ENCODE results near the gene AMBRA1.
"Not testable (repeated sequence)": the region's sequence is repeated elsewhere in the genome, so short reads cannot be mapped to it uniquely, and the experiment has no call there.

The AMBRA1 gene

DNA sequence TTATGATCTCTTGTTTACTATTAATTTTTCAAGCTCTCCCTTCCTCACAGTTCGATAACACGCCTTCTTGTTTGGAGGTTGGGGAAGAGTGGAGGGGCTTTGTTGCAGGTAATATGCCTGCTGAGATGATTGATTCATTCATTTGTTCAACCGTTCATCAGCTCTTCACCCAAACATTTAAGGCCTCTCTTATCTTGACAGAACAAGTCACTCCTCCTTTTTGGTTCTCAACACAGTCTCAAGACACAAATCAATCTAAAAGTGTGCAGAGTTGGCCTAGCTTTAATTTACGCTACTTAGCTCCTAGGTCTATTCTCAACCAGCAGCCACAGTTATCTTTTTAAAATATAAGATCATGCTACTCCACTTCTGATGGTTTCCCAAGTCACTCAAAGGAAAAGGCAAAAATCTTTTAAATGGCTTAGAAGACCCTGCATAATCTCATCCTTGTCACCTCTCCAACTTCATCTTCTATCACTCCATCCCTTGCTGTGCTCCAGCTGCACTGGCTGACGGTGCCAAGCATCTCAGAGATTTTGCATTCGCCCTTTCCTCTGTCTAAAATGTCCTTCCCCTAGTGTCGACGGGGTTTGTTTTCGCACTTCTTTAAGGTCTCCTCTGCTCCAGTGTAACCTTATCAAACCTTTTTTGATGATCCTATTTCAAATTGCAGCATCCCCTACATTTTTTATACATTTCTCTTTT, 60.3 kb downstream of the AMBRA1 start:
- DNase-seq (ENCODE audit: low spot score): peak; percentile 76

GRCh38 chr11:46529928-46530574, 63.8 kb downstream of the AMBRA1 start:
- DNase-seq (ENCODE audit: low spot score): peak; percentile 77

DNA sequence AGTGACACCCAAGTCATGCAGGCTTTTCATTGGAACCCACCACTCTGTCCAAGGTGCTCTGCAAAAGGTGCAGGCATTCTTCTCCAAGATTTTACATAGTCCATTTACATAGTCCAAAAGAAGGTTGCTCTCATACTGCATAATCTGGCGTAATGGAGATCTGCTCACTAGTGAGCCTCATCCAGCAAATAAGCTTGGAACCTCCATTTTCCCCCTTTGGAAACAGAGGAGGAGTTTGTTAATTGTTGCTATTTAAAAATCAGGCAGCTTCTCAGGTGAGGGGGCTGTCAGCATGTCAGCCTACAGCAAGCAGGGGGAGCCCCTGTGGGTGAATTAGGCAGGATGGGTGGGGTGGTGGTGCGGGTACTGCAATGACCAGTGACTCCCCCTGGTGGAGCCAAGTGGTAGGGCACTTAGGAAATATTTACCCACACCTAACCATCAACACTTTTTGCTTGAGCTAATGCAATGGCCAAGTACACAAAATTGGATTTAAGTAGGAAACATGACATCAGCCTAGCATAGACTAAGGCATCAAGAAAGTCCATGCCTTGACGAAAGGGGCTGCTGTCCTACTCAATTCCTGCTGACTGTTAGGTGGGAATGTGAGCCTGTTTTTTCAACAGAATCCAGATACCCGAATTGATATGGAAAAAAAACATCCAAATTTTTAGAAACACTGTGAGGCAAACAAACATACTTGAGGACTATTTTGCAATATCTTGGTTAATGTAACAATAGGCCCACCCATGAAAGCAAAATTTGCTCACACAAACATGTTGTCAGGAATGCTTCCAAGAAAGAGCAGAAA, 64.5 kb downstream of the AMBRA1 start:
- peak; percentile 54 for DNase-seq (ENCODE audit: low spot score)

DNA sequence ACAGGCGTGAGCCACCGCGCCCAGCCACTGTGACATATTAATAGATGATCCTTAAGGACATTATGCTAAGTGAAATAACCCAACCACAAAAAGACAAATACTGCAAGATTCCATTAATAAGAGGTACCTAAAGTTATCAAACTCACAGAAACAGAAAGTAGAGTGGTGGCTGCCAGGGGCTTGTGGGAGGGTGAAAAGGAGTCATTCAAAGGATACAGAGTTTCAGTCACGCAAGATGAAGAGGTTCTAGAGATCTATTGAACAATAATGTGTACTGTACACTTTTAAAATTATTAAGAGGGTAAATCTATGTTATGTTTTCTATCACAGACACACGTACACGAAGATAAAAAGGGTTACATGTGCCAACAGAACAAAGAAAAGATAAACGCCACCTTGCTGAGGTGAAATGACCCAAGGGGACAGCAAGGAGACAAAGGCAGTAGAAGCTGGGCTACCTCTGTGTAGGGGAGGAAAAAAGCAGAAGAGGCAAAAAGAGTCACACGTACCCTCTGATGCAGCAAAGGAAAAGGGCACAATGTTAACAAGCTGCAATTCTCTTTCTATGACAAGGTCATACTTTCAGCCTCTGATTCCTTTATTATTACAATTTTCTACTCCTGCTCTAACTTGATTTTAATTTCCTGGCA, 65.3 kb downstream of the AMBRA1 start:
- DNase-seq (ENCODE audit: low spot score): no peak

DNA sequence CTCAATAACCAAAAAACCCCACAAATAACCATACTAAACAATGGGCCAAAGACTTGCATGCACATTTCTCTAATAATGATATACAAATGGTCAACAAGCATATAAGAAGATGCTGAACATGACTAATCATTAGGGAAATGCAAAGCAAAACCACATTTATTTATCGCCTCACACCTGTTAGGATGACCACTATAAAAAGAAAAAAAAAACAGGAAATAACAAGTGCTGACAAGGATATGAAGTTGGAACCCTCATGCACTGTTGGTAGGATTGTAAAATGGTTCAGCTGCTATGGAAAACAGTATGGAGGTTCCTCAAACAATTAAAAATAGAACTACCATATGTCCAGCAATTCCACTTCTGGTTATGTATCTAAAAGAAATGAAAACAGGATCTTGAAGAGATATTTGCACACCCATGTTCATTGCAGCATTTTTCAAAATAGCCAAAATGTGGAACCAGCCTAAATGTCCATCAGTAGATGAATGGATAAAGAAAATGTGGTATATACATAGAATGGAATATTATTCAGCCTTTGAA, 66.2 kb downstream of the AMBRA1 start:
- DNase-seq (ENCODE audit: low spot score): no peak

DNA sequence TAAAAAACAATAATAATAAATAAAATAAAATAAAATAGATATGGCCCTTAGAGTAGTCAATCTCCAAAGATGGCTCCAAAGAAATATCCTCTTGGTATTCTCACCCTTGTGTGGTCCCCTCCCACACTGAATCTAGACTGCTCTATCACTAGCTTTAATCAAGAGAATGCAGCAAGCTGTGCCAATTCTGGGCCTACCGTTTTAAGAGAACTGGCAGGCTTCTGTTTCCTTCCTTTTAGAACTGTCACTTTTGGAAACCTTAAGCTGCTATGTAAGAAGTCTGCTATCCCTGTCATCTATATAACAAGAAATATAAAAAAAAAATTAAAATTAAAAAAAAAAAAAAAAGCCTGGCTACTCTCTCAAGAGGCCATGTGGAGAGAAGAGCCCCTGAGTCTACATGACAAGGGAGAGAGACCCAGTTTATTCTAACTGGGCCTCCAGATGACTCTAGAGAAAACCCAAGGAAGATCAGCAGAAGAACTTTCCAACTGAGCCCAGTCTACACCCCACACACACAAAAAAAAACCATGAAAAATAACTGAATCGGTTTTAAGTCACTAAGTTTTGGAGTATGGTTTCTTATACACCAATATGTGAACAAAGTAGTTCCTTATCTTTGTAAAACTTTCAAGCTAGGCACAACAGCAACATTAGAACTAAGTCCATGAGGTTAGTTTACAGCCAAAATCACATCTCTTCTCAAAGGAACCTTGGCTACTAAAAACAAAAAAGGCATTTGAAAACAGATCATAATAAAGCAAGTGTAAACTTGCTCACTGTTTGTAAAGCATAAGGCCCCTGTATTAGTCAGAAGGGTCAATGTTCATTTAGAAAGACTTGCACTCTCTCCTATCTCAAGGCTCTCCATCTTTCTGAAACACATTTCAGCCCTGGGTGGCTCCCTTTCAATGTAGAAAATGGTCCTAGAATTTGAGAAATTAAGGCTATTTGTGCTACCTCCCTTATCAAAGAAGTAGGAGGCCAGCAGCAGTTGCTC, 67.3 kb downstream of the AMBRA1 start:
- DNase-seq (ENCODE audit: low spot score): no peak

- peak; percentile 20 for DNase-seq (ENCODE audit: low spot score)
Measured at GRCh38 chr11:46524201-46524770, 69.5 kb downstream of the AMBRA1 start.

- no peak for DNase-seq (ENCODE audit: low spot score)
Measured at GRCh38 chr11:46523290-46523689, 70.5 kb downstream of the AMBRA1 start.

- DNase-seq (ENCODE audit: low spot score): peak; percentile 19
Measured at GRCh38 chr11:46522682-46523281, 71.0 kb downstream of the AMBRA1 start.

- no peak for DNase-seq (ENCODE audit: low spot score)
Measured at GRCh38 chr11:46521961-46522681, 71.7 kb downstream of the AMBRA1 start.

GRCh38 chr11:46520971-46521745, 72.7 kb downstream of the AMBRA1 start:
- peak; percentile 49 for DNase-seq (ENCODE audit: low spot score)

- DNase-seq (ENCODE audit: low spot score): no peak
Measured at GRCh38 chr11:46519351-46519750, 74.5 kb downstream of the AMBRA1 start.

DNA sequence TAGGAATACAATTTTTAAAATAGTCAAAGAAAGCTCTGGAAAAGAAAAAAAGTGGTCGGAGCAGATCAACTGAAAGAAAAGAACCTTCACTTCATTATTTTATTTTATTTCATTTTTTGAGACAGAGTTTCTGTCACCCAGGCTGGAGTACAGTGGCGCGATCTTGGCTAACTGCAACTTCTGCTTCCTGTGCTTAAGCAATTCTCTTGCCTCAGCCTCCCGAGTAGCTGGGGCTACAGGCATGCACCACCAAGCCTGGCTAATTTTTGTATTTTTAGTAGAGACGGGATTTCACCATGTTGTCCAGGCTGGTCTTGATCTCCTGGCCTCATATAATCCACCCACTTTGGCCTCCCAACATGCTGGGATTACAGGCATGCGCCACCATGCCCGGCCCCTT, 74.9 kb downstream of the AMBRA1 start:
- not testable (repeated sequence) for DNase-seq (ENCODE audit: low spot score)

GRCh38 chr11:46514370-46514769, 79.5 kb downstream of the AMBRA1 start:
- DNase-seq (ENCODE audit: low spot score): no peak

- peak; percentile 94 for DNase-seq (ENCODE audit: low spot score)
Measured at GRCh38 chr11:46513934-46514342, 79.9 kb downstream of the AMBRA1 start.

- no peak for DNase-seq (ENCODE audit: low spot score)
Measured at GRCh38 chr11:46512261-46512881, 81.5 kb downstream of the AMBRA1 start.

GRCh38 chr11:46511342-46511741, 82.5 kb downstream of the AMBRA1 start:
- no peak for DNase-seq (ENCODE audit: low spot score)

DNA sequence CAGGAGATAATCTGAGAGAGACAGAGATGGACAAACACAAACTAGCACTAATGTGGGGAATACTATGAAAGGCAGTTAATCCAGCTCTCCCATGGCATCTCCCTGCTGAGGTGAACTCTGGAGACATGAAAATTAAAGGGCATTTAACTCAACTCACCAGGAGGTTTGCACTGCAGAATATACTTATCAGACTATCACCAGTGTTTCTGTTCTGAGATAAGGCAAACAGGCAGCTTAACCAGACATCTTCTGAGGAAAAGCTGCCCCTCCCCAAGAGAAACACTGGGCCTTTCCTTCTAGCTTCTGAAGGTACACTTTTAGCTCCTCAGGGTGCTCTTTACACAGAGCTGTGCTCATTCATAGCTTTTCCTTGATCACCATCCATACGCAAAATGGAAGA, 85.5 kb downstream of the AMBRA1 start:
- no peak for DNase-seq (ENCODE audit: low spot score)

Measured in cerebellar cortex (tissue), 1 donor.